Gastroesophageal sphincter (tissue), 3 donors: Measurements from ENCODE around the gene CEP72.

Experiments
- CTCF ChIP-seq, 4 experiments: fragments of 200-600 bp in 2 of 4; fragments of 450-650 bp in 2 of 4; sonication (generic) in 1 of 4; IDR thresholded peaks; one replicate each; pipeline ENCODE4 v1.5.1; 2017 to 2019; ENCODE audit warnings: antibody characterized with exemption in 4 of 4, mild to moderate bottlenecking in 2 of 4, moderate library complexity in 2 of 4
- POLR2A ChIP-seq, 2 donors: fragments of 450-650 bp; IDR thresholded peaks; one replicate each; pipeline ENCODE4 v1.6.1; 2017; ENCODE audit warnings: antibody characterized with exemption in 2 of 2, mild to moderate bottlenecking in 2 of 2, moderate library complexity in 1 of 2

GRCh38 chr5:644971-645370 lies 32.8 kb downstream of the CEP72 start:
- TF ChIP-seq CTCF (IDR thresholded peaks at IDR 0.05) (no peak), POLR2A (IDR thresholded peaks at IDR 0.05) (no peak)
